SKM-1 (cell line): Measurements from ENCODE around the gene KIZ.

Source experiments
- DNase-seq: peaks from one replicate; lab custom pipeline; 2025; ENCODE audit not compliant: unreplicated experiment; lab: John Stamatoyannopoulos, UW

The KIZ gene

DNA sequence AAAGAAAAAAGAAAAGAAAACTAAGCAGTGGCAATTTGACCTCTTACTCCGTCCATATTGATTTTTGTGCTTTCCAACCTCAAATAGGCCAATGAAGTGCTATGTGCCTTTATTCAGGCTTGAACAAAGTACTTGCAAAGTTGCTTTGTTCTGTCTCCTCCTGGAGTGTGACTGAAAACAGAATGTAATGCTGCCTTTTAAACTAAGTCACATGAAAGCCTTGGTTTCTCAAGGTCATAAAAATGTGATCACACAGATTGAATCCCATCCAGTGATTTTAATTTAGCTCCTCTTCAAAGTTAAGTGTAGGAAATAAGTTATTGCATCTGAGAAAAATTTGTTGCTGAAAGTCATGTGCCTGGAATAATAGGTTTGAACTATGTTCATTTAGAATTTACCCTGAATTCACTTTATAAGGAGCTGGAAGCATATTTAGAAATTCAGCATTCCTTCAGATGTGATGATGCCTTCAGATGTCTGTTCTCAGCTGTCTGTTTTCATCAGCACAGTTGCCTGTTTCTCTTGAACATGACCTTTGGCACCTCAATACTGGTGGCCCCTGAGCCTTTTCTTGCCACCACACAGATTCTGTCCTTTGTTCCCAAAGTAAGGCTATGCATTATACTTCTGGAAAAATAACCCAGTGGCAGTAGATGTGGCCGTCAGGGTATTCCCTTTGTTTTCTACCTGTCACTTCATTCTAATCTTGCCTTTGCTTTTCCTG is 48.8 kb downstream of the KIZ start:
- DNase-seq, result no peak

DNA sequence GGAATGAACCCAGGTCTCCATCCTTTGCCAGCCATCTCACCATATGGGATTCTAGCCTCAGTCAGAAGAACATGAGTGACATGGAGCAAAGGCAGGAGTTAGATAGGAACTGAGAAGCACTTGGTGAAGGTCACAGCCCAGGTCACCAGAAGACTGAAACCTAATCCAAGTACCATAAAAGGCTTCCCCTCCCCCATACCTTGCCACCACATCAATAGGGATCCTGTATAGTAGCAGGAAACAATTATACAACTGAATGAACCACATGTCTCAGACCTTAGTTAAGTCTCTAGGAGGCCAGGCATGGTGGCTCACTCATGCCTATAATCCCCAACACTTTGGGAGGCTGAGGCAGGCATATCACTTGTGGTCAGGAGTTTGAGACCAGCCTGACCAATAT is 49.6 kb downstream of the KIZ start:
- DNase-seq, result no peak

DNA sequence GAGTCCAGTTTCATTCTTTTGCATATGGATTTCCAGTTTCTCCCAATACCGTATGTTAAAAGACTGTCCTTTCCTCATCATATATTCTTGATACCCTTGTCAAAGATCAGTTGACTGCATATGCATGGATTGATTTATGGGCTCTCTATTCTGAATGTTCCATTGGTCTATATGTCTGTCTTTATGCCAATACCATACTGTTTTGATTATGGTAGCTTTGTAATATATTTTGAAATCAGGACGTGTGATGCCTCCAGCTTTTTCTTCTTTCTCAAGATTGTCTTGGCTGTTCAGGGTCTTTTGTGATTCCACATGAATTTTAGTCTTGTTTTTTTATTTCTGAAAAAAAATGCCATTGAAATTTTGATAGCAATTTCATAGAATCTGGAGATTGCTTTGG is 51.9 kb downstream of the KIZ start:
- DNase-seq, result no peak

DNA sequence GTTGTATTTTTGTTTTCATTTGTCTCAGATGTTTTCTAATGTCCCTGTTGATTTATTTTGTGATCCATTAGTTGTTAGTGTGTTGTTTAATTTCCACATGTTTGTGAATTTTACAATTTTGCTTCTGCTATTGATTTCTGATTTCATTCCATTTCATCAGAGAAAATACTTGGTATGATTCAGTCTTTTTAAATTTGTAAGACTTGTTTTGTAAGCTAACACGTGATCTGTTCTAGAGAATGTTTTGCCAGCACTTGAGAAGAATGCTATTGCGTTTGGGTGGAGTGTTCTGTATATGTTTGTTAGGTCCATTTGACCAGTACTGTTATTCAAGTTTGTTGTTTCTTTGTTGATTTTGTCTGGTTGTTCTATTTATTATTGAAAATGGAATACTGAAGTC is 53.9 kb downstream of the KIZ start:
- DNase-seq, result no peak

DNA sequence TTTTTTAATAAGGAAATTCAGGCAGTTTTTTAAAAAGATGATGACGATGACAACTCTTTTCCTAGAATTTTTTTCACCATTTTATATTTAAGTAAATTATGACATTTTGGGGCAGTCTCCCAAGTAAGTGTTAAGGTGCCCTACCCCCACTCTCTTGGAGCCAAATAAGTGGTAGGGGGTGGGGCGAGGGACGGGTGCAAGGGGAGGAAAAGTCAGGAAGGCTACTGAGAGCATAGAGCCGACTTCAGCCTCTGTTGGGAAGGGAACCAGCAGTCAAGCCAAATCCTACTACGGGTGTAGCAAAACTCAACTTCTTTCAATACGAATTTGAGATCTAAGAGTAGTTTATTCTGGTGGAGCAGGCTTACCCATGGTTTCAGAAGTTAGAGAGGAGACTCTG is 54.4 kb downstream of the KIZ start:
- no peak for DNase-seq

DNA sequence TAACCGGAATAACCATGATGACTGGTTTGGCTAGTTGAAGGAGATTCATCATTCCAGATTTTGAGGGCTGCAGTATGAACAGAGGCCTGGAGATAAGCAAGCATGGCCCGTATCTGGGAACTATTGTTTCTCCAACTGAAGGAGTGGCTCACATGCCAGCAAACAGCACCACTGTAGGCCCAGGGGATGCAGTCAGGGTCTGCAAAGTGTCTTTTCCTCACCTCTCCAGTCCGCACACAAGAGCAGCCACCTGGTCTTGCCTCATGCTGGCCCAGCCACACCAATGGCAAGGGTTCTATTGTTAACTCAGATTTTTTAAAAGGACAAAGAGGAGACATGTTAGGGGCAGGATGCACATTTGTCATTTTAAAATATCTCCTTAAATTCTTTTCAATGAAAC is 55.1 kb downstream of the KIZ start:
- no peak for DNase-seq

DNA sequence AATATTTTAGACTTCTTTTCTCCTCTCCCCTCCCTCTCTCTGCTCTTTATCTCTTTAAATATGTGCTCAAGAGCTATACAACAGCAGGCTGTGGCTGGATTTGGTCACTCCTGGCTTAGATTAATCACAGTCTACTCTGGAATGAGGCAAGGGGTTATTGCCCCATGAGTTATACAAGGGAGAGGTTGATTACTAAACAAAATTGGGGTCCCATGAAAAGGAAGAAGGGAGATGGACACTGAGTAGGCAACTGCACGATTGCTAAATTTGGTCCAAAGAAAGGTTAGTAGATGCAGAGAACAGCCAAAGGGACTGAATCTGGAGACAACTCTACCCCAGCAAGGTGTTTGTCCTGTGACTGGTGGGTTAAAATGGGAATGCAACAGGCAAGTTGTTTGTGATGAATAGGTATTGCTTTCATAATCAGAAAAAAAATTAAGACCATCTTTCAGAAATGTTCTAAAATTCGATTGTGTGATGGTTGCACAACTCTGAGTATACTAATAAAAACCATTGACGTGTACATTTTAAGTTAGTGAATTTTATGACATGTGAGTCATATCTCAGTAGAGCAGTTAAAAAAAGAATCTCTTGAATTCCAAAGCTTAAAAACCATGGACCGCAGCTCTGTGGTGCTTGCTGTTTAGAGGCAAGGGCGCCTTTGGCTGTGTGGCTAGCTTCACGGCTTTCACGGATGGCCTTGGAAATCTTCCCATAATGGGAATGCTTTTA is 57.1 kb downstream of the KIZ start:
- DNase-seq, result no peak

DNA sequence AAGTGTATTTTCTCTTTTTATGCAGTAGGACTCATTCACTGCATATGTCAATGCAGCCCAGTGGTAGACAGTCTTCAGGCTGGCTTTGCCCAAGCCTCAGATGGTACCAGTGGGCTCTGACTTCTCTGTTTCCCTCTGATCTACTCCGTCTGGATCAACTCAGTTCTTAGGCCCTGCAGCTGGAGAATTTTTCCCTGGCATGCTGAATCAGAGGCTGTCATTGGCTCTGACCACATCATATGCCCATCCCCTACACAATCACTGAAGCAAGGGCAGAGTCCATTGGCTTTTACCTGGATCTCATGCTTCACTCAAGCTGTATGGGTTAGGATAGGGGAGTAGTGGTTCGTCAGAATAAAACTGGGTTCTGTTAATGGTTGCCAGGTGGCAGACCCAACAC is 57.8 kb downstream of the KIZ start:
- no peak for DNase-seq

DNA sequence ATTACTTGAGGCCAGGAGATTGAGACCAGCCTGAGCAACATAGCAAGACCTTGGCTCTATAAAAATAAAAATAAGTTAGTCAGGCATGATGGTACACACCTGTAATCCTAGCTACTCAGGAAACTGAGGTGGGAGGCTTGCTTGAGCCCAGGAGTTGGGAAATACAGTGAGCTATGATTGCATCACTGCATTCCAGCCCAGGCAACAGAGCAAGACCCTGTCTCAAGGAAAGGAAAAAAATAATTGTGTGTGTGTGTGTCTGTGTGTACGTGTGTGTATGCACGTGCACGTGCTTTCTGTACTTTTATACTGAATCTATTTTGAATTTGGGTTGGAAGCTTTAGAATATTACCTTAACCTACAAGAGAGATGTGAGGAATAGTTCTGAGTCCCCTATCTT is 58.9 kb downstream of the KIZ start:
- no peak for DNase-seq

DNA sequence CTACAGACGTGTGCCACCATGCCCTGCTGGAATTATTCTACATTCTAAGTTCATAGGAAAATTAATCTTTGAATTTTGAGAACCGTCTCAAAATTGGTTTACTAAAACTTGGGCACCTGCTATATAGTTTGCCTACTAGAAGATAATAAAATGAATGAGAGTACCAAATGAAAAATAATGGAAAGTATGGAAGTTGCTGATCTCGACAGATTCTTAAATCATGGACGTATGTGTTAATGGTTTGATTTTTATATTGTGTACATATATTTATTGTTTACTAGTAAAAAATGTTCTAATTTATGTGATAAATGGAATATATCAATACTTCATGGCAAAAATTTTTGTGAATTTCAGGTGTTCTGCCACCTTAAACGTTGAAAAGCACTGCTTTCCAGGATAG is 60.0 kb downstream of the KIZ start:
- no peak for DNase-seq

DNA sequence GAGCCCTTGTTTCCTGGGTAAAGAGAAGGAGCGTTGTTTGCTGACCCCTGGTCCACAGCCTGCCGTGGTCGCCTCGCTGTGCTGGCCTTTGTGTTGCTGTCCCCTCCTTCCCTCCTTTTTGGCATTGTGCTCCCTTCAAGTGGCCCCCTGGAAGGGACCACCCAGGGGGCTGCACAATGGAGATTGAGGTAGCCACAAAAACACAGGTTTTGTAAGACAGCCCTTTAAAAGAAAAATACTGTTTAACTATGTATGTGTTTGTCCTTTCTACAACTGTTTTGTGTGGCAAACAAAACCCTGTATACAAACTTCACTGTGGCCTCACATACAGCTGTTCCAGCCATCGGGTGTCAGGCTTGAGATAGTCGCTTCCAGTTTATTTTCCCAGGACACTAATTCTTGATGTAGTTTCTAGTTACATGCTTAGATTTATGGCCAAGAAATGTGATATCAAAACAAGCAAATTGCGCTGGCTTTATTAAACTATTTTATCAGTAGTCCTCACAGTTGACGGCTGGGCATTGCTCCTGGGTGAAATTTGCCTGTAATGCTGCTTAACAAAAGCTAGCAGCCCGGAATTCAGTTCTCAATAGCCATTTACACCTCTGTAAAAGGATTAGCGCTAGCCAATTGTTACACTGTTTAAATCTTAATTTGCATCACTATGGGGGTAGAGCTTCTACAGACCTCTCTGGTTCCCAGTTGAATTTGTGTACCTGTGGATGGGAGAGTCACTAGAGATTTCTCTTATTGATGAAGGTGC is 64.1 kb downstream of the KIZ start:
- DNase-seq, result no peak

DNA sequence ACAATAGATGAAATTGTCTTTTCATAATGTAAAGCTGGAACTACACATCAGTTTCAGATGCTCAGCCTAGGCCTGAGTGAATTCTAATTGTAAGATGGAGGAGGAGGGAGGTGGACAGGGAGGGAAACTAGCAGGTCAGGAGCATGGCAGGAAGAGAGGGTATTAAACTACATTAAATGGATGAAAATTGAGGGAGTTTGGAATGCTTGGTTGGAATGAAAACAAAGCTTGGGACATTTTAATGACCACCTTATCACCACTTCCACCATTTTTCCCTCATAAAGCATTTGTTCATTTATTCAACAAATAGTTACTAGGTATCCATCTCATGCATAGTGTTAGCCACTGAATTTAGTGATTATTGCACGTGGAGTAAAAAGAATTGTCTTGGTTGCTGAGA is 65.0 kb downstream of the KIZ start:
- DNase-seq, result no peak

DNA sequence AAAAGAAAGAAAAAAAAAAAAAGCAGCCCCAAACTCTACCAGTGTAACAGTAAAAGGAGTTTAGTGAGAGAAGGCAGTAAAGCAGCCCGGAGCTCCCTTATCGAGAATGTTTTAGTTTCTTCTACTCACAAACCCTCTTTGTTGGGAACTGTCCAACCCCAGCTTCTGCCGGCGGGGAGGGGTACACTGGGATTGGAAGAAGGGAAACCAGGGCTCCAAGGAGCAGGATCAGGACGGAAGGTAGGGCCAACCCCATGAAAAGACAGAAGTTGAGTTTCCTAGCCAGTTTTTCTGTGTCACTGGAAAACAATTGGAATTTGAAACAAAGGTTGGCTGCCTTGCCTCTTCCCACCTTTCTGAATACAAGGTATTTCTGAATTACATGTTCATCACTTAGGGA is 66.0 kb downstream of the KIZ start:
- DNase-seq, result no peak

DNA sequence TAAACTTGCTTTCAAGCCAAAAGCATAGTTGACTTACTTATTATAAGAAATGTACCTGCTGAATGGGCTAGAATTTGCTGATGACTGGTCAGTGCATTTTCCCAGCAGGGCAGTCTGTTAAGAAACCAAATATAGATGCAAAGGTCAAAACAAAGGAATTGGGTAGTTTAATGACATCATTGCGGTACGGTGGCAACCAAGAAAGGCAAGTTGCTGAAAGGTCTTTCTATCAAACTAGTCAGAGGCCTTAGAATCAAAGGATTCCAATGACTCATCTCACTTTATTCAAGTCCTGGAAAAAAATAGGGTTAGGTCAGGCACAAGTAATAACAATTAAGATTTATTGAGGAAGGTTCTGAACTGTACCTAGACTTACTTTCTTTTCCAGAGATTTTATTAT is 76.4 kb downstream of the KIZ start:
- no peak for DNase-seq

DNA sequence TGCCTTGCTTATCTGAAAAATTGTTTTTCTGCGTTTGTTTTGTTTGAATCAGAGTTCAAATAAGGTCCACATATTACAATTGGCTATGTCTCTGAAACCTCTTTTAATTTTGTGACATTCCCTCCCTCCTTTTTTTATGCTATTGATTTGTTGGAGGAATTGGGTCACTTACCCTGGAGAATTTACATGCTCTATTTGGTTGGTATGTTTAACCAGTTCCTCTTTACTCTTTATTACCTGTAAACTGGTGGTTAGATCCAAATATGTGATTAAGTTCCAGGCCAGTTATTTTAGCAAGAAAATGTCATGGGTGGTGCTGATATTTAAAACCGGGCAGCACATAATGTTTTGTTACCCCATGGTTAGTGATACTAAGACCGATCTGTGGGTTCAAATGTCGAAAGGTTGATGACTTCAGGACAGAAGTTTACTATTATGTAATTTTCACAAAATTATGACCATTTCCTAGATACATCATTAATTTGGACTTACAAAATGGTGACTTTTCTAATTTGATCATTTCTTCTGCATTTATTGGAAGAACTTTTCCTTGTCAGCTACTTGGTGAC is 77.3 kb downstream of the KIZ start:
- no peak for DNase-seq

DNA sequence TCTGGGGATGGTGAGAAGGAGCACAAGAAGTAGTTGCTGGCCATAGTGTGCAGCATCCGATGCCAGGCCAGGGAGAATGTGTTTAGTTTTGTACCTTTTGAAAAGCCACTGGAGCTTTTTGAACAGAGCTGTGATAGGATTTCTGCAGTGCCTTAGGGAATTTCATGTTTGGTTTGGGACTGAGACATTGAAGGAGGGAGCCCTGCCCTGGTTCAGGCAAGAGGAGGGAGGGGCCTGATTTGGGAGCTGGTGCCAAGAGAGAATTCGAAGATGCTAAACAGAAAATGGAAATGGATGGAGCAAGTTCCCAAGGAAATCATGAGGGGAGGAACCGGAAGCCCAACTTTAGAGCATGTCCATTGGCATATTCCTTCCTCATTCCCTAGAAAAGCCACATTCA is 80.7 kb downstream of the KIZ start:
- no peak for DNase-seq

DNA sequence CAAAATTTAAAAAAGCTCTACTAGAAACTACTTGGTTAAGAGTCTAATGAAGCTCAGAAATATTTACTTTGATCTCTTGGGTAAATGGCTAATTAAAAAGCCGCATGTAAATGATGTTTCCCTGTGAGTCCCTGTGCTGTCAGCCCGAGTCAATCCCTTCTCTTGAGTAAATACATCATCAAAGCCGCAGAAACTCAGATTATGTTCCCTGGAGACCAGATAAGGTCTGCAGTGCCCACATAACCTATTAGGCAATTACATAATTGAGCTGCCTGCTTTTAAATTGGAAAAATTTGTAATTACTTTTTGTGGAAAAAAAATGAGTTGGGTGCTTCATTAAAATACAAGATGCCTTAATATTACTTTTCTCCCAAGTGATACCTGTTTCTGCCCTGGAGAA is 83.1 kb downstream of the KIZ start:
- no peak for DNase-seq

DNA sequence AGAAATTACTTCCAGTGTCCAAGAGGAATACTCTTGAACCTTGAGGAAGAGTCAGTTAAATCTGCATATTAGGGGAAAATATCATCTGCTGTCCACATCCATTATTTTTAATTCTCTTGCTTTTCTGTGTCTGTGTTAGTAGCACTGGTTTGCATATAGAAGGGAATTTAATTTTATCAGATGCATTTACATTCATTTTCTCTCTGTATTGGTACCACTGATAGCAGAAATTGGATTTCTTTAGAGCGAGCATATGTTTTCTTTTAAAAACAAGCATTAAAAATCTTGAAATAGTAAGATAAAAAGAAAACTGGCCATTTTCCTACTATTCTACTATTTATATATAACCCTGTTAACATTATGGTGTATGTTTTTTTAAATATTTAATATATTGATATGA is 83.8 kb downstream of the KIZ start:
- DNase-seq, result no peak

DNA sequence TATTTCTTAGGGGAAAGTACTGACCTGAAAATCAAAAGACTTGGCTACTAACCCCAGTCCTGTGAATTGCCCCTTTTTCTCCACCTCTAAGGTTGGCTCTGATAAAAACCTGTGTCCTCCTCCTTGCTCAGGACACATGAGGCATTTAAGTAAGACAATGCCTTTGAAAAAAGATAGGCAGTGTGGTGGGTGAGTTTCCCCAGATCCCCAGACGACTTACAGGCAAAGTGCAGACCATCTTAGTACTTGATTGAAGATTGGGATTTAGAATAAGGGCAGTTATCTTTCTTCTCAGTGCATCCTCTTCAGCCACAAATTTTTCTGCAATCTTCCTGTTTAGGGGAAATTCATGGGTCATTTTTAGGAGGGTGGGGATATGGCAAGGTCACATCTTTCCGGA is 87.8 kb downstream of the KIZ start:
- DNase-seq, result no peak

DNA sequence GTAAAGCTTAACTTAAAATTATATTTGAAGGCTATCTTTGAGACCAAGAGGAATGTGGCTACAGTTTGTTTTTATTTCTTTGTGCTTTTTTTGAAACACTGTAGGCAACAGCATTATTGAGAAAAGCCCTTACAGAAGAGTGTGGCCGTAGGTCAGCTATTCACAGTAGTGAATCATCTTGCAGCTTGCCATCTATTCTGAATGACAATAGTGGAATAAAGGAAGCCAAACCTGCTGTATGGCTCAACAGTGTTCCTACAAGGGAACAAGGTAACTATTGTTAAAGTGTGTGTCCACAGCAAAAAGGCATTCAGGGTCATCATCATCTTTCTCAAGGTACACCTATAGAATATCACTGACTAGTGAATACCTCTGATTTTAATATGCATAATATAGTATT is 88.5 kb downstream of the KIZ start:
- DNase-seq, result no peak

DNA sequence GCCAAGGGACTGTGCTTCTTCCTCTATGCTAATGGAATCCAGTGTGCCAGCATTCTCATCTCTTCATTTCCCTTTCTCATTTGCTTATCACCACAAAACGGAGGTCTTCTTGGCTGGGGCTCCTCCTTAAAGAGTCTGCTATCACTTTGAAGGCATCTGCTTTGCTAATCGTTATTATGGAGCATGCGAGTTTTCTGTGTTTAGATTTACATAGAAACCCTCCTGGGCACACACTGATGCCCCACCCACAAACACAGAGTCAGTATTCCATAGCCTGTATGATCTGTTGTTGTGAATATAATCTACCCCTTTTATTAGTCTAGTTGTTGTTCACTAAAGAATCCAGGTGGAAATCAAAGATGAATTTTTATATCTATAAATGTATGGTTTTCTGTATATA is 93.8 kb downstream of the KIZ start:
- DNase-seq, result no peak

DNA sequence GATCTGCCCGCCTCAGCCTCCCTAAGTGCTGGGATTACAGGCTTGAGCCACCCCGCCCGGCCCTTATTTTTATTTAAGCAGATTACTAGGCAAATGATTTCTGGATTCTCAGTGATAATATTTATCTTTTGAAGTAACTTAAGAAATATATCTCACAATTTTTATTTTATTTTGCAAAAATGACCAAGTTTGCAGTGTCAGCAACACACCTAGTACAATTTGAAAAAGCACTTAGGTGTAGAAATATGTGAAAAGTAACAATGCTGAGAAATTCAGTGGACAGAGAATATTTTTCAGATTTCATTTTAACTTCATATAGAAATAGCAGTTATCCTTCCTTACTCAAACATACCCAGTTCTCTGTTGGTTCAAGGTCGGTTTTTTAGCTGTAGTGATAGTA is 98.3 kb downstream of the KIZ start:
- no peak for DNase-seq
